Neural progenitor cell (in vitro differentiated cells): ENCODE data around the gene PPM1L.

Source experiments
- EZH2 ChIP-seq: fragments of 200-600 bp; sonication (generic); IDR thresholded peaks from 2 replicates; pipeline ENCODE4 v1.6.1; 2017; ENCODE audit warnings: antibody characterized with exemption, mild to moderate bottlenecking, moderate library complexity
- TF ChIP-seq, protein P1 (sequence below): fragments of 200-600 bp; sonication (generic); IDR thresholded peaks from 2 replicates; pipeline ENCODE4 v1.5.1; 2017; ENCODE audit warnings: antibody characterized with exemption, mild to moderate bottlenecking

- TF ChIP-seq, protein P1, sequence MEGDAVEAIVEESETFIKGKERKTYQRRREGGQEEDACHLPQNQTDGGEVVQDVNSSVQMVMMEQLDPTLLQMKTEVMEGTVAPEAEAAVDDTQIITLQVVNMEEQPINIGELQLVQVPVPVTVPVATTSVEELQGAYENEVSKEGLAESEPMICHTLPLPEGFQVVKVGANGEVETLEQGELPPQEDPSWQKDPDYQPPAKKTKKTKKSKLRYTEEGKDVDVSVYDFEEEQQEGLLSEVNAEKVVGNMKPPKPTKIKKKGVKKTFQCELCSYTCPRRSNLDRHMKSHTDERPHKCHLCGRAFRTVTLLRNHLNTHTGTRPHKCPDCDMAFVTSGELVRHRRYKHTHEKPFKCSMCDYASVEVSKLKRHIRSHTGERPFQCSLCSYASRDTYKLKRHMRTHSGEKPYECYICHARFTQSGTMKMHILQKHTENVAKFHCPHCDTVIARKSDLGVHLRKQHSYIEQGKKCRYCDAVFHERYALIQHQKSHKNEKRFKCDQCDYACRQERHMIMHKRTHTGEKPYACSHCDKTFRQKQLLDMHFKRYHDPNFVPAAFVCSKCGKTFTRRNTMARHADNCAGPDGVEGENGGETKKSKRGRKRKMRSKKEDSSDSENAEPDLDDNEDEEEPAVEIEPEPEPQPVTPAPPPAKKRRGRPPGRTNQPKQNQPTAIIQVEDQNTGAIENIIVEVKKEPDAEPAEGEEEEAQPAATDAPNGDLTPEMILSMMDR: no peak
- no peak for TF ChIP-seq EZH2
Measured at GRCh38 chr3:160870327-160870726, 114.3 kb downstream of the PPM1L start.
